H1 (cell line): Measurements from ENCODE around the gene TMPRSS4. TPM values are rescaled to one million over a fixed set of nuclear protein-coding genes. Genes with fewer than 3 reads are reported as not detected.

Source experiments
- CTCF ChIA-PET: fragments of 300-600 bp; sonication (Branson Sonifier 250); formaldehyde crosslinking; loops from one replicate; lab custom pipeline; 2021; ENCODE audit not compliant: partially characterized antibody; lab: Charles Lee
- POLR2A ChIA-PET: fragments of 300-600 bp; sonication (Branson Sonifier 250); formaldehyde crosslinking; loops from one replicate; lab custom pipeline; 2021; ENCODE audit warnings: inconsistent platforms; ENCODE audit not compliant: partially characterized antibody; lab: Charles Lee
- DNase-seq, 2 experiments: peaks; one replicate each; pipeline versions ENCODE4 v3.0.0 to v3.0.0-alpha.2; 2010 to 2022; ENCODE audit warnings: low spot score in 2 of 2, low read depth in 1 of 2, mixed read lengths in 1 of 2
- FAIRE-seq: peaks from 2 replicates; lab custom pipeline; 2011; peaks lifted over from hg19 to GRCh38; lab: Jason Lieb, UNC
- H2AFZ ChIP-seq: 2 replicates; pipeline ENCODE4 v1.8.1; 2012; ENCODE audit warnings: low read length, inconsistent platforms
- H2AK5ac ChIP-seq: 2 replicates; pipeline ENCODE4 v1.6.1; 2013; ENCODE audit warnings: low read depth, low read length
- H2BK120ac ChIP-seq: replicated peaks from 2 replicates; pipeline ENCODE3; 2013; ENCODE audit warnings: low read depth, low read length, inconsistent platforms
- H2BK12ac ChIP-seq: 2 replicates; pipeline ENCODE4 v1.6.1; 2013; ENCODE audit warnings: low read depth, low read length
- H2BK15ac ChIP-seq: 2 replicates; pipeline ENCODE4 v1.6.1; 2013; ENCODE audit warnings: low read length
- H2BK20ac ChIP-seq: 2 replicates; pipeline ENCODE4 v1.6.1; 2013; ENCODE audit warnings: low read length
- H2BK5ac ChIP-seq: 2 replicates; pipeline ENCODE4 v1.6.1; 2013; ENCODE audit warnings: low read depth, low read length
- H3K14ac ChIP-seq: 2 replicates; pipeline ENCODE4 v1.6.1; 2013; ENCODE audit warnings: inconsistent platforms; ENCODE audit not compliant: insufficient read length
- H3K18ac ChIP-seq: 2 replicates; pipeline ENCODE4 v1.6.1; 2013; ENCODE audit warnings: low read length; ENCODE audit errors: extremely low read depth
- H3K23ac ChIP-seq: 2 replicates; pipeline ENCODE4 v1.6.1; 2013; ENCODE audit warnings: inconsistent platforms; ENCODE audit not compliant: insufficient read length
- H3K23me2 ChIP-seq: 2 replicates; pipeline ENCODE4 v1.6.1; 2013; ENCODE audit warnings: low read depth, low read length
- H3K27ac ChIP-seq: 2 replicates; pipeline ENCODE4 v1.6.1; 2011; ENCODE audit warnings: low read depth, low read length, inconsistent platforms
- H3K27me3 ChIP-seq, 4 experiments: replicated peaks in 1 of 4; 1 replicate in 1 of 4; 2 replicates in 3 of 4; pipeline versions ENCODE4 v1.6.1 to v1.8.1; 2011 to 2013; ENCODE audit warnings: low read length in 3 of 4, mild to moderate bottlenecking in 3 of 4, inconsistent platforms in 2 of 4, mixed read lengths in 2 of 4, moderate library complexity in 1 of 4; ENCODE audit not compliant: control insufficient read depth in 3 of 4, insufficient read depth in 3 of 4; ENCODE audit errors: extremely low read depth in 1 of 4
- H3K36me3 ChIP-seq, 4 experiments: 2 replicates each; pipeline versions ENCODE4 v1.6.1 to v1.8.1; 2011 to 2013; ENCODE audit warnings: mild to moderate bottlenecking in 4 of 4, low read length in 3 of 4, moderate library complexity in 2 of 4, control low read depth in 1 of 4, inconsistent platforms in 1 of 4; ENCODE audit not compliant: insufficient read depth in 4 of 4, control insufficient read depth in 2 of 4
- H3K4ac ChIP-seq: replicated peaks from 2 replicates; pipeline ENCODE3; 2013; ENCODE audit warnings: low read length, low read depth, mixed read lengths, inconsistent platforms; ENCODE audit not compliant: insufficient read length
- H3K4me1 ChIP-seq, 4 experiments: replicated peaks in 1 of 4; 1 replicate in 1 of 4; 2 replicates in 3 of 4; pipeline versions ENCODE4 v1.6.1 to v1.8.1; 2011 to 2013; ENCODE audit warnings: low read length in 3 of 4, inconsistent platforms in 2 of 4, mixed read lengths in 1 of 4; ENCODE audit not compliant: insufficient read depth in 4 of 4, control insufficient read depth in 3 of 4
- H3K4me2 ChIP-seq, 2 experiments: 2 replicates each; pipeline versions ENCODE4 v1.6.1 to v1.8.1; 2011 to 2013; ENCODE audit warnings: low read depth in 2 of 2, low read length in 2 of 2, control low read depth in 1 of 2, inconsistent platforms in 1 of 2, mild to moderate bottlenecking in 1 of 2; ENCODE audit not compliant: insufficient read depth in 1 of 2
- H3K4me3 ChIP-seq, 4 experiments: fragments of 200-600, 300-600 bp in 1 of 4; sonication (generic), shearing (Covaris generic), sonication (Bioruptor Twin) in 1 of 4; 2 replicates each; pipeline versions ENCODE4 v1.5.1 to v1.8.1; 2011 to 2016; ENCODE audit warnings: low read length in 4 of 4, low read depth in 3 of 4, control low read depth in 2 of 4, inconsistent platforms in 2 of 4, mild to moderate bottlenecking in 2 of 4, mixed read lengths in 1 of 4, moderate library complexity in 1 of 4; ENCODE audit not compliant: insufficient read depth in 2 of 4; ENCODE audit errors: extremely low read depth in 1 of 4
- H3K56ac ChIP-seq: replicated peaks from 2 replicates; pipeline ENCODE3; 2013; ENCODE audit warnings: low read depth, mild to moderate bottlenecking, mixed read lengths, low read length, inconsistent platforms; ENCODE audit not compliant: insufficient read length
- H3K79me1 ChIP-seq: 2 replicates; pipeline ENCODE4 v1.6.1; 2013; ENCODE audit warnings: low read depth, low read length, control low read depth
- H3K79me2 ChIP-seq, 2 experiments: 2 replicates each; pipeline versions ENCODE4 v1.6.1 to v1.8.1; 2012 to 2013; ENCODE audit warnings: low read length in 2 of 2, mild to moderate bottlenecking in 2 of 2, inconsistent platforms in 1 of 2; ENCODE audit not compliant: insufficient read depth in 2 of 2, control insufficient read depth in 1 of 2
- H3K9ac ChIP-seq, 4 experiments: replicated peaks in 1 of 4; 1 replicate in 1 of 4; 2 replicates in 3 of 4; pipeline versions ENCODE4 v1.6.1 to v1.8.1; 2011 to 2013; ENCODE audit warnings: low read depth in 3 of 4, low read length in 3 of 4, control low read depth in 2 of 4, mild to moderate bottlenecking in 2 of 4, moderate library complexity in 2 of 4, inconsistent platforms in 1 of 4; ENCODE audit errors: extremely low read depth in 1 of 4
- H3K9me3 ChIP-seq, 2 experiments: 2 replicates each; pipeline versions ENCODE4 v1.6.1 to v1.8.1; 2012 to 2013; ENCODE audit warnings: mild to moderate bottlenecking in 2 of 2, moderate library complexity in 2 of 2, control low read depth in 1 of 2, inconsistent platforms in 1 of 2, low read depth in 1 of 2, low read length in 1 of 2, mixed read lengths in 1 of 2; ENCODE audit not compliant: insufficient read depth in 2 of 2
- H4K20me1 ChIP-seq, 2 experiments: replicated peaks in 1 of 2; 2 replicates each; pipeline versions ENCODE3 to v1.8.1; 2011 to 2013; ENCODE audit warnings: inconsistent platforms in 2 of 2, low read length in 2 of 2, mild to moderate bottlenecking in 1 of 2; ENCODE audit not compliant: insufficient read depth in 2 of 2, control insufficient read depth in 1 of 2
- H4K5ac ChIP-seq: 2 replicates; pipeline ENCODE4 v1.6.1; 2013; ENCODE audit warnings: low read length, low read depth, mixed read lengths, inconsistent platforms; ENCODE audit not compliant: insufficient read length
- H4K8ac ChIP-seq: 2 replicates; pipeline ENCODE4 v1.8.0; 2013; ENCODE audit warnings: mild to moderate bottlenecking, moderate library complexity, low read length, inconsistent platforms; ENCODE audit not compliant: insufficient read depth; ENCODE audit errors: extremely low read depth
- H4K91ac ChIP-seq: replicated peaks from 2 replicates; pipeline ENCODE3; 2013; ENCODE audit warnings: low read length, mixed read lengths, inconsistent platforms; ENCODE audit not compliant: insufficient read length
- RNF2 ChIP-seq: fragments of 200-900, 300-1000 bp; sonication (generic); IDR thresholded peaks from 2 replicates; pipeline ENCODE4 v1.7.1; 2016; ENCODE audit warnings: borderline replicate concordance, low read depth, mild to moderate bottlenecking, antibody characterized with exemption, low read length; ENCODE audit not compliant: poor library complexity, severe bottlenecking; ENCODE audit errors: missing control alignments
- TBP ChIP-seq: IDR thresholded peaks from 2 replicates; pipeline ENCODE4 v1.6.1; 2011; ENCODE audit warnings: low read depth, low read length, improper control_type of control experiment
- WGBS, 2 experiments: shearing (Covaris generic) in 1 of 2; methylation state at CpG; one replicate each; pipeline versions ENCODE4 v1.1.6 to v1.1.7; 2013 to 2015; ENCODE audit warnings: low lambda C conversion rate in 2 of 2, mixed read lengths in 2 of 2, inconsistent platforms in 1 of 2, low coverage in 1 of 2, missing lambda C conversion rate in 1 of 2; ENCODE audit not compliant: insufficient replicate concordance in 2 of 2, insufficient coverage in 1 of 2, insufficient read length in 1 of 2; ENCODE audit errors: extremely low coverage in 1 of 2, missing lambda C conversion rate in 1 of 2; 5-methylcytosine and 5-hydroxymethylcytosine counted together
- polyA plus RNA-seq, 7 experiments: library from polyadenylated mRNA; depleted of rRNA in 3 of 7; stranded (reverse) in 5 of 7; unstranded in 2 of 7; fragments of >200 nt in 5 of 7; fragments of 200-250 nt in 2 of 7; gene quantifications; 1 replicate in 5 of 7; 2 replicates in 1 of 7; 4 replicates in 1 of 7; pipeline versions ENCODE4 v1.2.1 to v1.2.3, GENCODE V29; 2011 to 2013; ENCODE audit warnings: missing spikeins in 2 of 7, mixed read lengths in 2 of 7
- total RNA-seq: library from RNA; stranded (reverse); fragmentation: NEBNext Ultra II Directional; extraction: Animal tissue kit (Norgen Biotek cat#: 25700); gene quantifications from 2 replicates; pipeline ENCODE4 v1.2.1, GENCODE V29; 2021

Gene TMPRSS4
- total and polyA plus RNA-seq, 2 of the 8 experiments (the other 6 are each of a cell fraction or from before 2014, with no cell fraction given), result 0.11 to 0.58 TPM

DNA sequence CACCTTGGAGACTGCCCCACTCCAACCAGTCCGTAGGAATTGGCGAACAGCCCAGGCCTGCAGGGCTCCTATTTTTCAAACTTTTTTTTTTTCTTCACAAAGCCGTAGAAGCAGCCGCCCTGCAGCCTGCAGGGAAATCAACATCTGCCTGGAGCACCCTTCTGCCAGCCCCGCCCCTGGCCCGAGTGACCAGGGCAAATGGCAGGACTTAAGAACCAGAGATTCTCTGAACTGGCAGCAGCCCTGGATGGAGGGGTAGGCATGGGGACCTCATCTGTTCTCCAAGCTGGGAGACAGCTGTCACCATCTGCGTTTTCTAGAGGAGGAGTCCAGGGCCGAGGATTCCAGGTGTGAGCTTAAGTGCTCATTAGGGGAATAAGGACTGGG, 94.0 kb downstream of the TMPRSS4 start:
- no peak for FAIRE-seq
- Histone ChIP-seq H3K79me2 (no peaks in the 10 kb centered on the region), H3K23ac (no peak overlapping the region), H2BK12ac (no peak overlapping the region), H2BK15ac (no peak overlapping the region), H4K8ac (no peak overlapping the region), H3K27ac (no peak overlapping the region), H3K9me3 (no peaks in the 10 kb centered on the region), H3K4ac (no peak overlapping the region), H2BK120ac (no peak overlapping the region), H3K27me3 (peaks cover 6 to 85% (median 65%) of the 10 kb centered on the region in 4 experiments), H3K23me2 (peaks cover 7% of the 10 kb centered on the region), H4K5ac (no peak overlapping the region), H4K20me1 (no peaks in the 10 kb centered on the region), H3K4me1 (peaks cover 4 to 29% (median 17%) of the 10 kb centered on the region in 4 experiments), H3K56ac (no peak overlapping the region), H3K9ac (no peak overlapping the region), H2AFZ (no peak overlapping the region), H3K18ac (no peak overlapping the region), H2AK5ac (no peak overlapping the region), H2BK5ac (no peak overlapping the region), H4K91ac (no peak overlapping the region), H2BK20ac (no peak overlapping the region), H3K79me1 (no peaks in the 10 kb centered on the region), H3K4me3 (peak overlapping the region in 1 of 4 experiments; percentile 68; a peak in 3 of 8 replicates), H3K14ac (no peak overlapping the region), H3K4me2 (peak overlapping the region; percentile 41 to 73), H3K36me3 (no peaks in the 10 kb centered on the region)
- peak in 1 of 2 experiments; percentile 52 for DNase-seq
- no peak for TF ChIP-seq TBP
- TF ChIP-seq RNF2, result peak; percentile 27
- ChIA-PET POLR2A (interaction anchor here (0.7 to 2.8 kb wide), 6 partner anchors 9 to 265 kb away, joined by 4 to 16 read pairs (median 6); partner anchors contain the start of genes KMT2A and SCN4B), CTCF (interaction anchor here (0.7 to 8.7 kb wide), 43 partner anchors 8 to 584 kb away, joined by 3 to 245 read pairs (median 5); partner anchors contain the start of genes FXYD6, MPZL2, MPZL3 and SCN4B)
- WGBS, 2 experiments, result 27% methylated on average over 7 of the region's 8 CpGs; no CpG with 5 or more reads in 1 of the 2 experiments

Other genes with a start within 250 kb of the TMPRSS4 start
- 44.6 and 50.0 TPM in 2 replicates for gene FXYD6, start 200.4 kb upstream of the TMPRSS4 start, total RNA-seq
- 117 and 151 TPM in 2 replicates for gene FXYD6, start 200.4 kb upstream of the TMPRSS4 start, polyA plus RNA-seq (2011; rRNA removed)
- gene TMPRSS13, start 147.7 kb upstream of the TMPRSS4 start, total RNA-seq, result 0.29 and 0.61 TPM in 2 replicates
- gene TMPRSS13, start 147.7 kb upstream of the TMPRSS4 start, polyA plus RNA-seq (2011; rRNA removed), result 0.79 and 1.0 TPM in 2 replicates
- 0.11 and 0.31 TPM in 2 replicates for gene IL10RA, start 90.7 kb upstream of the TMPRSS4 start, total RNA-seq
- gene IL10RA, start 90.7 kb upstream of the TMPRSS4 start, polyA plus RNA-seq (2011; rRNA removed), result 0.05 and 0.16 TPM in 2 replicates
- gene SMIM35, start 9.9 kb downstream of the TMPRSS4 start, total RNA-seq, result not detected in 2 replicates
- not detected in 2 replicates for gene SMIM35, start 9.9 kb downstream of the TMPRSS4 start, polyA plus RNA-seq (2011; rRNA removed)
- 2.0 and 2.8 TPM in 2 replicates for gene SCN4B, start 75.7 kb downstream of the TMPRSS4 start, total RNA-seq
- 4.1 and 4.9 TPM in 2 replicates for gene SCN4B, start 75.7 kb downstream of the TMPRSS4 start, polyA plus RNA-seq (2011; rRNA removed)
- gene SCN2B, start 99.6 kb downstream of the TMPRSS4 start, total RNA-seq, result 0.13 and 0.24 TPM in 2 replicates
- gene SCN2B, start 99.6 kb downstream of the TMPRSS4 start, polyA plus RNA-seq (2011; rRNA removed), result 0.09 and 0.14 TPM in 2 replicates
- 0.58 and 0.86 TPM in 2 replicates for gene JAML, start 147.9 kb downstream of the TMPRSS4 start, total RNA-seq
- gene JAML, start 147.9 kb downstream of the TMPRSS4 start, polyA plus RNA-seq (2011; rRNA removed), result 0.05 and 0.12 TPM in 2 replicates
- 3.3 and 3.9 TPM in 2 replicates for gene MPZL3, start 175.3 kb downstream of the TMPRSS4 start, total RNA-seq
- 1.1 and 1.2 TPM in 2 replicates for gene MPZL3, start 175.3 kb downstream of the TMPRSS4 start, polyA plus RNA-seq (2011; rRNA removed)
- gene MPZL2, start 187.2 kb downstream of the TMPRSS4 start, total RNA-seq, result 2.4 and 2.6 TPM in 2 replicates
- 2.3 and 3.2 TPM in 2 replicates for gene MPZL2, start 187.2 kb downstream of the TMPRSS4 start, polyA plus RNA-seq (2011; rRNA removed)
- not detected in 2 replicates for gene CD3E, start 227.7 kb downstream of the TMPRSS4 start, total RNA-seq
- gene CD3E, start 227.7 kb downstream of the TMPRSS4 start, polyA plus RNA-seq (2011; rRNA removed), result 0.05 TPM in 1 of 2 replicates, not detected in the other